Stimulated activated naive CD8-positive, alpha-beta T cell treated with anti-CD3 and anti-CD28 coated beads, Interleukin-15, Interleukin-2, amounts not matched to agents 100 U/mL and 50 U/mL, for 24 hours (primary cell): ENCODE data around the gene LDLRAD4.
"Not testable (repeated sequence)": the region's sequence is repeated elsewhere in the genome, so short reads cannot be mapped to it uniquely, and the experiment has no call there.

Experiments used
- ATAC-seq: fragments of 150-1000 bp; cut with Tn5 transposase; one replicate; pipeline ENCODE4 v1.10.0; 2021
- DNase-seq: peaks from one replicate; pipeline ENCODE4 v3.0.0; 2021

Gene LDLRAD4

GRCh38 chr18:13638719-13639595, 420.4 kb downstream of the LDLRAD4 start:
- ATAC-seq, result no peak

DNA sequence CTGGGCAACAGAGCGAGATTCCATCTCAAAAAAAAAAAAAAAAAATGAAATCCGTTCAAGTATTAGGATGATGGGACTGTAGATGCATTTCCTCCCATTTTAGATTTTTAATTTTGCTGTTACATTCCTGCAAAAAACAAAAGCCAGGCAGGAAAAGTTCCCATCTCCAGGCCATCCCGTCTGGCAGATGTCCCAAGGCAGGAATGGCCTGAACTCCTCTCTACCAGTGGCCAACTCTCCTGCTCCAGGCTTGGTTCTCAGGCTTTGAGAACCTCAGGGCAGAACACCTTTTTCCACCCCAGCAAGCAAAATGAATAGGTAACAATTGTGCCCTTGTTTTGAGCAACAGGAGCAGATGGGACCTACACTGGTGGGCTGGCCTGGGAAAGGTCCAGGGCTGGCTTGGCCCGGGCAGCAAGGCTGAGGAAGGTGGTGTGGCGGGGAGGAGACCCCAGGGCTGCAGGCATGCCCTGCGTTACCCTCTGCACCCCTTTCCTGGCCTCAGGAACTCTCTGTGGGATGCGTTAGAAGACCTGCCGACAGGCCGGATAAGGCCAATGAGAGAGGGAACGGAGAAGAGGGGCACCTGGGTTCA, 421.8 kb downstream of the LDLRAD4 start:
- DNase-seq (no peak), ATAC-seq (no peak)

More at GRCh38 chr18:13638719-13639595, 420.4 kb downstream of the LDLRAD4 start:
- DNase-seq, result no peak

DNA sequence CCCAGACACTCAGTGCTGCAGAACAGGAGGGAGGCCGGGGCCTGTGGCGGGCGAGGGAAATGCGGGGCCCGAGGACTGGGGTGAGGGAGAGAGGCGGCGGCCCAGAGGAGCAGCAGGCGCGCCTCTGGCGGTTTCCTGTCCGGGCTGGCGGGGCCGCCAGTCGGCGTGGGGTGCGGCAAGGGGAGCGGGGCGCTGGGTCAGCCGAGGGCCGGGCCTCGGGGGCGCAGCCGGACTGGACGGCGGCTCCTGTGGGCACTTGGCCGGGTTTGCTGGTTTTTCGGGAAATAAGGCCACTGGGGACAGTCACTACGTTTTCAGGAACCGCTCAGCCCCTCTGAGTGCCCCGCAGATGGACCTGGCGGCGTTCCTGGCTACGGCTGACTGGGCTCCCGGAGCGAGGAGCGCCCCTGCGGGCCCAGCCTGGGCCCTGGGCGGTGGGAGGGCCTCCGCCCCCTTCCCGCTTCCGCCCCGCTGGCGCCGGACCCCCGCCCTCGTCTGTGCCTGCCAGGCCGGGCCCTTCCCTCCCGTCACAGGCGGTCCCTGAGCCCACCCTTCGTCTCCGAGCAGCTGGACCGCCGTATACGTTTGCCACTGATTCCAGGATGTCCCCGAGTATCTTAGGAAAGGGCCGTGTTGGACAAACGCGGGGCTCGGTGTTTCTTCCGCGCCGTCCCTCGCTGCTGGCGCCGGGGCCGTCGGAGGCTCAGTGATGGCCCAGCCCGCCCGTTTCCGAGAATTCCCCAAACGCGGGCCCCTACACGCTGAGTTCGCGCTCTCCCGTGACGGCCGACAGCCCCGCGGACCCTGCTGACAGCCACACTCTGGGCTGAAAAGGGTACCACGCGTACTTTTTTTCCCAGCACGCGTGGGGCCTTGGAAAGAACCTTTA, 423.2 kb downstream of the LDLRAD4 start:
- DNase-seq (no peak), ATAC-seq (no peak)

DNA sequence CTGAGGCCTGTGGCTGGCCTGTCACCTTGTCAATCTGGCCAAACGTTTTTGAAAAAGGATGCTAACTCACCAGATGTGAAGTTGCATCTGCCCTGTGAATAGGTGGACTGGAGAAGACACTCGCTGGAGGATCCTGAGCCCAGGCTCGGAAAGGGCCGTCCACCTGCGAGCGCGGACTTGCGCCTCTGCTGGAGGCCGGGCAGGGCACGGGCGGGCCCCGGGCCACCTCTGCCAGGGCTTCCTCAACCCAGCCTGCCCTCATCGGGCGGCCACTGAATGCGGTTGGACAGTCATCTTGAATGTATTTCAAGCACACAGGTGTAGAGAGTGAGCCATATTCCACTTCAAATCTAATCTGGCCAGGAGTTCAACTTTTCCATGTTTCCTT, 423.9 kb downstream of the LDLRAD4 start:
- ATAC-seq, result no peak
- no peak for DNase-seq

- DNase-seq (no peak), ATAC-seq (no peak)
These were observed 424.7 kb downstream of the LDLRAD4 start for GRCh38 chr18:13643261-13643751.

DNA sequence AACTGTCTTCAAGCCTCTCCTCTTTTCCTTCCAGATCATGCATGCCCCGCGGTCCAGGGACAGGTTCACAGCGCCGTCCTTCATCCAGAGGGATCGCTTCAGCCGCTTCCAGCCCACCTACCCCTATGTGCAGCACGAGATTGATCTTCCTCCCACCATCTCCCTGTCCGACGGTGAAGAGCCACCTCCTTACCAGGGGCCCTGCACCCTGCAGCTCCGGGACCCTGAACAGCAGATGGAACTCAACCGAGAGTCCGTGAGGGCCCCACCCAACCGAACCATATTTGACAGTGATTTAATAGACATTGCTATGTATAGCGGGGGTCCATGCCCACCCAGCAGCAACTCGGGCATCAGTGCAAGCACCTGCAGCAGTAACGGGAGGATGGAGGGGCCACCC, 426.5 kb downstream of the LDLRAD4 start:
- ATAC-seq (no peak), DNase-seq (no peak)

GRCh38 chr18:13646633-13647032, 428.1 kb downstream of the LDLRAD4 start:
- ATAC-seq, result no peak
- DNase-seq, result no peak

DNA sequence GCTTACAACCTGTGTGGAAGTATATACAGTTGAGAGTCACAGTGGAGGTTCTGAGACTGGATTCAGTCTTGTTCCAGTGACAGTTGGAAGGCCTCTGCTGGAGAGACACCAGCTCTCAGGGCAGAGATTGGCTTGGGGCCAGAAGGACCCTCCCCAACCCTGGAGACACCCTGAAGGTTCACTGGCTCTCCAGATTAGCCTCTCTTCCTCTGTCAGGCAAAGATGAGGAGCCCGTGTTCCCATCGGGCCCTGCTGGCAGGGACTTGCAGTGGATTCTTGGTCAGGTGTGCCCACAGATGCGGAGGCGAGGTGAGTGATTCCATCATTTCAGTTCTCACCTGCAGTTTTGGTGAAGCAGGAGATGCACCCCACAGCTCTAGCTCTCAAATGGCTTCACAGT, 429.2 kb downstream of the LDLRAD4 start:
- no peak for DNase-seq
- no peak for ATAC-seq

- DNase-seq (no peak), ATAC-seq (no peak)
These were observed 431.1 kb downstream of the LDLRAD4 start for GRCh38 chr18:13649397-13650390.

DNA sequence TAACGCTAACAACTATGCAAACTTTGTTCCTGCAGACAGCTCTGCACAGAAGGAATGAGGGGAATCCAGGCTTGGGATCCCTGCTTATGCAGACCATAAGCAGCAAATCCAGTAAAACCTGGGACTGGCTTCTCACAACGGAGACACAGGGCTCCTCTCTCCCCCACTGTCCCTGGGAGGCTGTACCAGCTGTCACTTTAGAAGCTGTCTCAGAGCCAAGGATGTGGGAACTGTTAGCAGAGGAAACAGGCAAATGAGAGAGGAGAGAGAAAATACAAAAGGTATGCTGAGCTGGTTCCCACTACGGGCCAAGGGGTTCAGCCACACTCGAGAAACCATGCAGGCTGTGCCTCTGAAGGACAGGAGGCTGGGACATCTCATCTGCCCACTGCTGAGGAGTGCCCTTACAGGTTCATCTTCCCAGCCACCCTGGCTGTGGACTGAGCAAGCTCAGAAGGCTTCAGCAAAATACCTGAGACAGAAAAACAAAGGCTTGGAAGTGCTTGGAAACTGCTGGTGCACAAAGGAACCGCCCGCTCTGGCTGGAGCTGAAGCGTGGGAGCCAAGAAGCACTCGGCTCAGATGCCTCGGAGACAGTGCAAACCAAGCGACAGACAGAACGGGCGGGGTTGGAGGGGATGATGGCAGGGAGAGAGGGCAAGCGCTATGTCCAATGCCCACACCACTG, 435.3 kb downstream of the LDLRAD4 start:
- no peak for ATAC-seq

DNA sequence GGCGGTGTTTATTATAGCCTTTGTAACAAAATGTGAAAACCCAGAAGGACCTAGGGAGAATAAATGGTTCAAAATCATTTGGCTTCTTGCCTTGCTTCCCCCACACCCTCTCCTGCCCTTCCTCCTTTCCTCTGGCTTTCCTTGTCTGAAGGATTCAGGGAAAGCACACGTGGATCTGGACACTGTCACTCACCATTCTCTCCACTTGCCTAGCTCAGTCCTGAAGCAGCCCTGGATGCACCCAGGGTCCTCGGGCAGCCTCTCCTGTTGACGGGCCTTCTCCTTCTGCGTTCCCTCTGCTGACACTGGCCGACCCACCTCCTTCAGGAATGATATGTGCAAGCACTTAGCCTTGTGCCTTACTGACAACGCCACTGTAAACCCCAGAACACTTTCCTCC, 439.4 kb downstream of the LDLRAD4 start:
- ATAC-seq (no peak), DNase-seq (no peak)

More for the DNA sequence above, 435.3 kb downstream of the LDLRAD4 start:
- no peak for DNase-seq

DNA sequence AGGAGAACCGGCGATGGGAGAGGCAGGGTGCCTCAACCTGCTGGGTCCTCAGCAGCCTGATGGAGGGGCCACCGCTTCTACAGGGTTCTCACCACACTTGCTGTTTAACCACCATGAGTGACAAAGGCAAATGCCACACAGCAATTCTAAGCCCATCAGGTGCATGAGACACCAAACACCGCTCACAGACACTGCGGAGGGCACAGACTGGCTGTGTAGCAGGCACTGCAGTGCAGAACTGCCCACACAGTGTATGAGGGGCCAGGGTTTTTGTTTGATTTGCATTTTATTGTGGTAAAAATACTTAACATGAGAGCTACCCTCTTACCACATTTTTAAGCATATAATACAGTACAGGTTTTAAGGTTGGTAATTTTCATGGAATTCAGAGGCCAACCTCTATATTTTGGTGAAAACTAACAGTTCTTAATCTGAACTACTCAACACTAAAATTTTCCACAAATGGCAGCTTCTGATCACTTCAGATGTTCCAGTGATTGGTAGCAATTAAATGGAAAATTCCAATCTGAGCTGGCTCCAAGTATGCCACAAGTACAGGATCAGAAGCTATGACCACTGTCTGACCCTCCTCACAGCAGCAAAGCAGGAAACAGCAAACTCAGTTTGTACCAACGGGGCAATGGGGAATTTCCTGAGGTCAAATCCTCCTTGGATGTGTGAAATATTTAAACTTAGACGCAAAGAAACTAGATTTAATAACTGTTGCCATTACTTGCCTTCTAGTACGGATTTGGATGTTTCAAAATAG, 440.1 kb downstream of the LDLRAD4 start:
- ATAC-seq (peak; percentile 94), DNase-seq (peak; percentile 31)

GRCh38 chr18:13660510-13660909, 441.9 kb downstream of the LDLRAD4 start:
- DNase-seq (no peak), ATAC-seq (no peak)

- ATAC-seq, result no peak
- no peak for DNase-seq
These were observed 442.7 kb downstream of the LDLRAD4 start for GRCh38 chr18:13661051-13661778.

GRCh38 chr18:13661779-13662256, 443.3 kb downstream of the LDLRAD4 start:
- ATAC-seq, result no peak

DNA sequence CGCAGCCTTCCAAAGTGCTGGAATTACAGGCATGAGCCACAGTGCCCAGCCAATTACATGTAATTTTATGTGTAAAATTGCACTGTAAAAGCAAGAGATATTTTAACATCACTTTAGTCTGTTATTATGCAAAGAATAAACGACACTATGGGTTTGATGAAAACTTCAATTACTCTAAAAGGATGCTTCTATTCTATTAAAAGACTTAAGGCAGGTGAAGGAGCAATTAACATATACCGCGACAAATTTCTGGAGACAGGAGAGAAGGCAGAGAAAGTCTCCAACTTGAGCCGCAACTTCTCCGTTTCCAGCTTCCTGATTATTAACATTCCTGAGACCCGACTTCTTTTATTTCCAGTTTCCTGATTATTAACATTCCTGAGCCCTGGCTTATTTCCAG, 454.1 kb downstream of the LDLRAD4 start:
- ATAC-seq (no peak), DNase-seq (no peak)

More at GRCh38 chr18:13661779-13662256, 443.3 kb downstream of the LDLRAD4 start:
- no peak for DNase-seq

DNA sequence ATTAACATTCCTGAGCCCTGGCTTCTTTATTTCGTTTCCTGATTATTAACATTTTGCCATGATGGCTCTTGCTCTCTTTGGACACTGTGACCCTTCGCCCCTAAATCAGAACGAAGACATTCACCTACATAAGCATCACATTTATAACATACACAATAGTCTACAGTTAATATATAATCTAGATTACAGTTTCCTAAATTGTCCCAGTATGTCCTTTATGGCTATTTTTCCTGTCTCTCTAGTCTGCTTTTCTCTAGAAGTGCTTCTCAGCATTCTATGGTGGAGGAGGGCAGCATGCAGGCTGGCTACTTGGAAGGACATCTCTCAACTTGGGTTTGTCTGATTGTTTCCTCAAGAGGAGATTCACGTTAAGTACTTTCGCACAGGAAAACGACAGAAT, 457.9 kb downstream of the LDLRAD4 start:
- ATAC-seq, result no peak
- DNase-seq, result no peak

- ATAC-seq, DNase-seq: not testable (repeated sequence)
These were observed 458.8 kb downstream of the LDLRAD4 start for GRCh38 chr18:13677350-13677749.

DNA sequence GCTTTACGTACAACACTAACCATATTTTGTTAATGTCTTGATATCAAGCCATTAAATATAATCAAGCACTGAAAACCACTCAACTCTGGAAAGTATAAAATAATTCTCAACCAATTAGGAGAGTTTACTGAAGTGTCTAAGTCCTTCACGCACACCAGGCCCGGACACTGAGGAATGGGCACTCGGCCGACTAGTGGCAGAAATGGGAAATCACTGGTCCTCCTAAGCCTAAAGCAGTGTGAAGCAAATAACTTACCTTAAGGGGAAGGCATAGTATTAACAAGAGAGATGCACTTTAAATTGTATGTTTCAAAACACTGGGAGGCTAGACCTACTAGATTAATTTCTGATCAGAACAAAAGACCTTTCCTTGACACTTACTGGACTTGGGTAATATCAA, 462.1 kb downstream of the LDLRAD4 start:
- no peak for DNase-seq

More for the DNA sequence above, 462.1 kb downstream of the LDLRAD4 start:
- ATAC-seq, result no peak
